ENCODE measurements around the gene KRT8.

The KRT8 gene

DNA sequence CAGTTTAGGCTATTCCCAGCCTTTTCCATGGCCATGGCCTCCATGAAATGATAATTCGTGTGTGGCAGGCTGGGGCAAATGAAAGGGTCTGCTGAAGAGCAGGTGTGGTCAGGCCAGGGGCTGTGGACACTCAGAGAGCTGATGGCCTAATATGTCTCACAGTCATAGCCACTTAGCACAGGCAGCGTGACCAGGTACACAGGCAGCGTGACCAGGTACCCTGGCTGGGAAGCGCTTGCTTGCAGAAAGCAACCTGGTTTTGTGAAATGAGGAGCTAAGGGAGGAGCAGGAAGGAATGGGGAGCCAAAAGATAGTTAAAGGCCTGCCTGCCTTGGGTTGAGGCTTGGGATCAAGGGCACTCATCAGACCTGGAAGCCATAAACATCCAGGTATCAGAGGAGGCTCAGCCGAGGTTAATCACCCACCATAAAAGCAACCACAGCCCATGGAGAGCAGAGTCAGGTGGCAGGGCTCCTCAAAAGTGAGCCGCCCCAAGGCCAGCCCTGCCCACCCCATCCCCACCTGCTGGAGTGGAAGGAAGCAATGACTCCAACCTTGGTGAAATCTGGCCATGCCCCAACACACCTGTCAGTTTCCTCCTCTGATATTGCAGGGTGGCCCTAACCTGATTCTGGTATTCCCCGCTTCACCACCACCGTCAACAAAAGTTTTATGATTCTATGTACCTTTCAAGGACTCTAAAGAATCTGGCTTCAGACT is 8.0 kb upstream of the KRT8 start:
- POLR2A ChIA-PET: no interaction called here
- TF ChIP-seq CTCF (IDR thresholded peaks at IDR 0.05; ENCODE audit: control extremely low read depth, extremely low read depth, low read depth, missing control alignments): no peak
- DNase-seq (ENCODE audit: extremely low spot score): no peak
- CTCF ChIA-PET: no interaction called here

- TF ChIP-seq CTCF (IDR thresholded peaks at IDR 0.05; ENCODE audit: control extremely low read depth, extremely low read depth, low read depth, missing control alignments): no peak
- ChIA-PET POLR2A (no interaction called here), CTCF (interaction anchor here (0.8 kb wide), 1 partner anchor 25 kb away, joined by 4 read pairs; no protein-coding TSS in a partner anchor)
- no peak for DNase-seq (ENCODE audit: extremely low spot score)
These were observed 5.5 kb upstream of the KRT8 start for GRCh38 chr12:52910248-52910883.

DNA sequence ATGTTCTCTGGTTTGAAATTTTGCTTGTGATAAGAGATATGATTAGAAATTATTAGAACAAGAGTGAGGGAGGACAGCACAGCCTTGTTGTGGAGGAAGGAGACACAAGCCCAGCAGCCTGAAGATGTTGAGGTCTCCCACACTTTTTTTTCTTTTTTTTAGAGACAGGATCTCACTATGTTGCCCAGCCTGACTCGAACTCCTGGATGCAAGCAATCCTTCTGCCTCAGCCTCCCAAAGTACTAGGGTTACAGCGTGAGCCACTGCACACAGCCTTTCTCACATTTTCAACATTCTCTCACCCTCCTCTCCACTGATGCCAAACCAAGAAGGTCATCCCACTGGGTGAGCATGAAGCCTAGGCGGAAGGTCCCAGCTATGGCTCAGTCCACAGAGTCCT is 4.9 kb upstream of the KRT8 start:
- CTCF ChIA-PET: interaction anchor here (0.8 to 3.3 kb wide), 3 partner anchors 25 to 71 kb away, joined by 4 to 19 read pairs (median 6); no protein-coding TSS in a partner anchor
- no peak for DNase-seq (ENCODE audit: extremely low spot score)
- POLR2A ChIA-PET: no interaction called here
- no peak for TF ChIP-seq CTCF (IDR thresholded peaks at IDR 0.05; ENCODE audit: control extremely low read depth, extremely low read depth, low read depth, missing control alignments)

GRCh38 chr12:52909331-52909730 is 4.5 kb upstream of the KRT8 start:
- ChIA-PET CTCF (interaction anchor here (1.0 to 3.3 kb wide), 3 partner anchors 24 to 72 kb away, joined by 3 to 19 read pairs (median 6); no protein-coding TSS in a partner anchor), POLR2A (no interaction called here)
- no peak for DNase-seq (ENCODE audit: extremely low spot score)
- TF ChIP-seq CTCF (IDR thresholded peaks at IDR 0.05; ENCODE audit: control extremely low read depth, extremely low read depth, low read depth, missing control alignments): no peak

GRCh38 chr12:52907092-52907810 is 2.4 kb upstream of the KRT8 start:
- ChIA-PET POLR2A (no interaction called here), CTCF (interaction anchor here (3.3 kb wide), 1 partner anchor 22 kb away, joined by 19 read pairs; no protein-coding TSS in a partner anchor)
- DNase-seq (ENCODE audit: extremely low spot score): no peak
- no peak for TF ChIP-seq CTCF (IDR thresholded peaks at IDR 0.05; ENCODE audit: control extremely low read depth, extremely low read depth, low read depth, missing control alignments)

GRCh38 chr12:52906191-52906601 is 1.3 kb upstream of the KRT8 start:
- POLR2A ChIA-PET: no interaction called here
- CTCF ChIA-PET: interaction anchor here (1.0 kb wide), 1 partner anchor 75 kb away, joined by 4 read pairs; no protein-coding TSS in a partner anchor
- DNase-seq (ENCODE audit: extremely low spot score): no peak
- TF ChIP-seq CTCF (IDR thresholded peaks at IDR 0.05; ENCODE audit: control extremely low read depth, extremely low read depth, low read depth, missing control alignments): no peak

Measured in GM10248 (cell line).